Measurements from ENCODE around the gene CD81.

CD81 gene

DNA sequence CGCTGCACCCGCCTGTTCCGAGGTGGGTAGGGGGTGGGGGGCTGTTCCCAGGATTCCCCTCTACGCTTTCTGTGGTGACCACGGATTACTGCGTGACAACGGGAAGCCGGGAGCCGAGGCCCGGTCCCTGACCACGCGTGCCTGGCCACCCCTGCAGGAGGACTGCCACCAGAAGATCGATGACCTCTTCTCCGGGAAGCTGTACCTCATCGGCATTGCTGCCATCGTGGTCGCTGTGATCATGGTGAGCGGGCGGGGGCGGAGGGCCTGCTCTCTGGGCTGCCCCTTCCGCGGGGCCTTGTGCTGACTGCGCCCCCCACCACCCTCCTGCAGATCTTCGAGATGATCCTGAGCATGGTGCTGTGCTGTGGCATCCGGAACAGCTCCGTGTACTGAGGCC lies 19.4 kb downstream of the CD81 start:
- H3K27ac Mint-ChIP-seq = no peak overlapping the region
- H3K4me3 Mint-ChIP-seq = no peak overlapping the region
- DNase-seq = no peak
- peaks cover 6% of the 10 kb centered on the region for H3K4me1 Mint-ChIP-seq (ENCODE audit: low read depth)
- no peaks in the 10 kb centered on the region for H3K9me3 Mint-ChIP-seq
- peaks cover 53% of the 10 kb centered on the region for H3K36me3 Mint-ChIP-seq (ENCODE audit: low read depth)
- H3K27me3 Mint-ChIP-seq = no peaks in the 10 kb centered on the region

DNA sequence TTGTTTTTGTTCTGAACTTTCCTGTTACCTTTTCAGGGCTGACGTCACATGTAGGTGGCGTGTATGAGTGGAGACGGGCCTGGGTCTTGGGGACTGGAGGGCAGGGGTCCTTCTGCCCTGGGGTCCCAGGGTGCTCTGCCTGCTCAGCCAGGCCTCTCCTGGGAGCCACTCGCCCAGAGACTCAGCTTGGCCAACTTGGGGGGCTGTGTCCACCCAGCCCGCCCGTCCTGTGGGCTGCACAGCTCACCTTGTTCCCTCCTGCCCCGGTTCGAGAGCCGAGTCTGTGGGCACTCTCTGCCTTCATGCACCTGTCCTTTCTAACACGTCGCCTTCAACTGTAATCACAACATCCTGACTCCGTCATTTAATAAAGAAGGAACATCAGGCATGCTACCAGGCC lies 19.9 kb downstream of the CD81 start:
- Mint-ChIP-seq H3K4me3 (no peak overlapping the region), H3K27me3 (no peaks in the 10 kb centered on the region), H3K27ac (peak overlapping the region; percentile 17), H3K9me3 (no peaks in the 10 kb centered on the region), H3K36me3 (ENCODE audit: low read depth) (peaks cover 53% of the 10 kb centered on the region), H3K4me1 (ENCODE audit: low read depth) (peaks cover 11% of the 10 kb centered on the region)
- no peak for DNase-seq

DNA sequence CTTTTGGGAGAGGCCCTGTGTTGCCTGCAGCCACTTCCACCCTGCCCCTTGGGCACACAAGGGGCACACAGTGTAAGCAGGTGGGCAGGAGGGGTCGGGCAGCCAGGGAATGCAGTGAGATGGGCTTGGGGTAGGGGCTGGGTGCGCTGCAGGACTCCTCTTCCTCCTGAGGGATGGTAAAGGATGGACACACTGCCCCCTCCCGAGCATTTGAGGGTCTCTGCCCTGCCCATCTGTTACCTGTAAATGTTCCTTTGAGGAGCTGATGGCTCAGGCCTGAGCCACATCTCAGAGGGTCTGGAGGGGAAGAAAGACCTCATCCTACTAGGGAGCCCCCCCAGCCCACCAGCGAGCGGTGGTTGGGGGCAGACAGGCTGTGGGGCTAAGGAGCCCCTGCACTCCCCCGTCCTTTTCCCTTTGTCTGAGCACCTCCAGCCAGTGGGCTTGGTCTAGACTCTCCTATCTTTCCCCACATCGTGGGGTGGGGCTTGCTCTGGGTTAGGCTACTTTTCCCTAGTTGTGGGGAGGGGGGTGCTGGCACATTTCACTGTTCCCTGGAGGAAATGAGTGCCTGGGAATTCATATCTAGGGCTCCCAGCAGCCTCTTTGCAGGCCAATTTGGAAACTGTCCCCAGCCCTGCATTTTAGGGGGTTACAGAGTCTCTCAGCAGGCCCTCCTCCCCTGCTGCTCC lies 21.7 kb downstream of the CD81 start:
- no peaks in the 10 kb centered on the region for H3K27me3 Mint-ChIP-seq
- no peak for DNase-seq
- no peaks in the 10 kb centered on the region for H3K9me3 Mint-ChIP-seq
- H3K27ac Mint-ChIP-seq = peak overlapping the region; percentile 90
- peaks cover 19% of the 10 kb centered on the region for H3K4me1 Mint-ChIP-seq (ENCODE audit: low read depth)
- H3K36me3 Mint-ChIP-seq (ENCODE audit: low read depth) = peaks cover 61% of the 10 kb centered on the region
- H3K4me3 Mint-ChIP-seq = peak overlapping the region; percentile 91

DNA sequence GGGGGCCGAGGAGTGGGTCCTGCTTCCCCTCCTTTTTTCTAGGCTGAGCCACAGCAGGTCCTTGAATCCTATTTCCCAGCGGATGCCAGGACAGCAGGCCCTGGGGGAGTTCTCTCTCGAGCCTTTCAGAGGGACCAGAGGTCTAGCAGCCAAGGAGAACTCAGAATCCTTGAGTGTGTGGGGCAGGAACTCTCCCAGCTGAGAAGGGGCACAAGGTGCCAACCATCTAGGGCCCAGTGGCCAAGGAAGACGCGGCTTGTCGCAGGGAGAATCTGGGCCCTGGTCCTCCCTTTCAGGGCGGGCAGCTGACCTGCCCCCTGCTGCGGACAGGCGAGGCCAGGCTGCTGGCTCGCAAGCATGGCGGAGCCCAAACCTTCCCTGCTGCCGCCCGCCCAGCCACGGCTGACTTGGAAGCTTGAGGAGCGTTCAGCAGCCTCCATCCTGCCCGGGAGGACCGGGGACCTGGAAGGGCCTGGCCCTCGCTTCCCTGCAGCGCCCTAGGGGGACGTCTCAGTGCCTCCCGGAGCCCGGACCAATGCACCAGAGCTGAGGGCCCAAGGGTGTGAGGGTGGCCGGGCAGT lies 22.5 kb downstream of the CD81 start:
- H3K27ac Mint-ChIP-seq = peak overlapping the region; percentile 90

DNA sequence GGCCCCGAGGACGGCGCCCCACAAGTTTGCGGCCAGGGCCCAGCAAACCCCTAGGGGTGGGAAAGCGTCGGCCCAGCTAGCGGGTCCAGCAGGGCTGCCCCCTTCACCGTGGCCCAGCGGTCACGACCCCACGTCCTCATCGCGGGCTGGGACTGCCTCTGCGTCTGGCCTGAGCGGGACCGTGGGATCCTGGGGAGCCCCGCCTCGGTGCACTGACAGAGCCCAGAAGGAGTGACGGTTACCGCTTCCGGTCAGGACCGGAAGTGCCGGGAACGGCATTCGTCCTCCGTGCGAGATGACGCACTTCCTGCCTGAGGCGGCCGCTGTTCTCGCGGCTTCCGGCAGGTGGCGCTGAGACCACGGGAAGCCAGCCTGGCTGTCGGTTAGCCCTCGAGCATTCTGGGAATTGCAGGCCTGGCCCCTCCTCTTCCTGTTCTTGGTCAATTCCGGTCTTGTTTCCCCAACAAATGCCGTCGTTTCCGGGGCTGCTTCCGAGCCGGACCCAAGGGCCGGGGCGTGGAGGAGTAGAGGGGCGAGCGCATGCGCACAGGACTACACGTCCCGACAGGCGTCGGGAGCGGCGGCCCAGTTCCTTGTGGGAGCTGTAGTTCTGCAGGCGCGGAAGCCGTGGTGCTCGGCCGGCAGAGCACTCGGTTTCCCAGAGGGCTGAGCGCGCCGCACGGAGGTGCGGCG lies 23.1 kb downstream of the CD81 start, which contains the start of gene TSSC4:
TSSC4 (plus strand) TSS at position 682 of the 693 bp plus-strand sequence. CDS start 1,884 bp downstream, outside the sequence.
- H3K27me3 Mint-ChIP-seq = no peaks in the 10 kb centered on the region
- H3K9me3 Mint-ChIP-seq = no peaks in the 10 kb centered on the region
- peaks cover 62% of the 10 kb centered on the region for H3K36me3 Mint-ChIP-seq (ENCODE audit: low read depth)
- H3K4me3 Mint-ChIP-seq = peak within 1 kb of the TSS; percentile 91
- DNase-seq = peak; percentile 100
- H3K27ac Mint-ChIP-seq = peak within 1 kb of the TSS; percentile 90
- peaks cover 22% of the 10 kb centered on the region for H3K4me1 Mint-ChIP-seq (ENCODE audit: low read depth)

More for the DNA sequence above, 22.5 kb downstream of the CD81 start:
- no peak for DNase-seq
- no peaks in the 10 kb centered on the region for H3K27me3 Mint-ChIP-seq
- peak overlapping the region; percentile 91 for H3K4me3 Mint-ChIP-seq
- H3K9me3 Mint-ChIP-seq = no peaks in the 10 kb centered on the region
- H3K36me3 Mint-ChIP-seq (ENCODE audit: low read depth) = peaks cover 63% of the 10 kb centered on the region
- H3K4me1 Mint-ChIP-seq (ENCODE audit: low read depth) = peaks cover 21% of the 10 kb centered on the region

DNA sequence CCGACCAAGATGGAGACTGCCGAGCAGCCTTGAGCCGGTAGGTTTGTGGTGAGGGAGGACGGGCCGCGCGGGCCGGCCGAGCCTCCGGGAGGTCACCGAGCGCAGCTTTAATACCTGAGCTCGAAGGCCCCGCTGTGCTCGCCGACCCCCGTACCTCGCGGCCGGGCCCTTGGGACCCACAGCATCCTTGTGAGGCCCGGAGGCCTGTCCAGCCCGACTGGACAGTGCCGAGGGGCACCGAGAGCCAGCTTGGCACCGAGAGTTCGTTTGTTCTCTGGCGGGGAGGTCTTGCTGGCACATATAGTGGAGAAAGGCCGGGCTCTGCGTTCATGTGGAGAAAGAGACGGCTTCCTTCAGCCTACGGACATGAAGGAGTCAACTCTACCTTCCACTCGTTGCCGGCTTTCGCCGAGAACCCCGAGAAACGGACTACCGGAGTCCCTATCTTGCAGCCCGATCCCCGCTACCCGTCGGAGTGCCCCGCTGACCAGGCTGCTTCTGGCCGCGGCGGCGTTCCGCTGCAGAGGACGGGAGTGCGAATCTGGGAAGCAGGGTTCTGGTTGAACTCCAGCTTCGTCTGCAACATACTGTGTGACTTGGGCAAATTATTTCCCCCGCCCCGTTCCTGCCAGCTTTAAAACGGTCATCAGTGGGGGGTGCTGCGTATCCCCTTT lies 23.8 kb downstream of the CD81 start:
- H3K4me1 Mint-ChIP-seq (ENCODE audit: low read depth) = peaks cover 22% of the 10 kb centered on the region
- peaks cover 62% of the 10 kb centered on the region for H3K36me3 Mint-ChIP-seq (ENCODE audit: low read depth)
- H3K9me3 Mint-ChIP-seq = no peaks in the 10 kb centered on the region
- peak overlapping the region; percentile 90 for H3K27ac Mint-ChIP-seq
- no peak for DNase-seq
- H3K4me3 Mint-ChIP-seq = peak overlapping the region; percentile 91
- H3K27me3 Mint-ChIP-seq = no peaks in the 10 kb centered on the region

DNA sequence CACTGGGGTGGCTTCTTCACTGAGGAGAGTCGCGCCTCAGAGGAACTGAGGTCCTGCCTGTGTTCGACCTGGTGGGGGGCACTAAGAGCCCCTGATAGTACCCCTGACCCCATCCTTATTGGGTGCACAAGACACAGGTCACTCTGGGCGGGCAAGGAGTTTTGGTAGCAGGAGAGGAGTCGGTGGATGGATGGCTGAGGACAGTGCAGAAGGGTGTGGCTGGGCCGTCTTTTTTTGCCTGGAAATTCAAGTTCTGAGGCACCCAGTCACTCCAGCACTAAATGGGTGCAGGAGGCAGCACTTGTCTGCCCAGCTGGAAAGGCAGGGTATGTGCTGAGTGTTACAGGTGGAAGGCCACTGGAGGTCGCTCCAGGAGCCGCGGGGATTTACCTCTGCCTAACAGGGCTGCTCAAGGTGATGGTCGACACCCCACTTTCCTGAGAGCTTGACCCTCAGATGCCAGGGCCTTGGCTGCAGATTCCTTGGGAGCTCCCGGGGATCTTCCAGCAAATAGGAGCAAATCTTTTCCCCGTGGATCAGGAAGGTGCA lies 24.4 kb downstream of the CD81 start:
- H3K36me3 Mint-ChIP-seq (ENCODE audit: low read depth) = peaks cover 59% of the 10 kb centered on the region
- DNase-seq = no peak
- no peaks in the 10 kb centered on the region for H3K9me3 Mint-ChIP-seq
- H3K27me3 Mint-ChIP-seq = no peaks in the 10 kb centered on the region
- H3K27ac Mint-ChIP-seq = peak overlapping the region; percentile 90
- peaks cover 22% of the 10 kb centered on the region for H3K4me1 Mint-ChIP-seq (ENCODE audit: low read depth)
- peak overlapping the region; percentile 91 for H3K4me3 Mint-ChIP-seq

DNA sequence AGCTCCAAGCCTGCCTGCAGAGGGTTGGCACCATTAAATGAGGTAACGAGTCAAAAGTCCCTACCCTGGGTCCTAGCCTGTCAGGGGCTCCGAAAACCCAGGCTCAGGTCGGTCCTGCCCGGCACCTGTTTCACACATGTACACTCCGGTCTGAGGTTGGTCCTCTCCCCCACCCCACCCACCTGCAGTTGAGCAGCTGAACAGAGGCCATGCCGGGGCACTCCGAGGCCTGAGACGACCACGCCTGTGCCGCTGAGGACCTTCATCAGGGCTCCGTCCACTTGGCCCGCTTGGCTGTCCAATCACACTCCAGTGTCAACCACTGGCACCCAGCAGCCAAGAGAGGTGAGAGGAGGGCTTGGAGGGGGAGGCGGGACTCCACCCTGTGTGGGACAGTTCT lies 25.0 kb downstream of the CD81 start:
- H3K4me3 Mint-ChIP-seq = peak overlapping the region; percentile 91
- peaks cover 22% of the 10 kb centered on the region for H3K4me1 Mint-ChIP-seq (ENCODE audit: low read depth)
- peak overlapping the region; percentile 90 for H3K27ac Mint-ChIP-seq
- no peak for DNase-seq
- no peaks in the 10 kb centered on the region for H3K27me3 Mint-ChIP-seq
- no peaks in the 10 kb centered on the region for H3K9me3 Mint-ChIP-seq
- H3K36me3 Mint-ChIP-seq (ENCODE audit: low read depth) = peaks cover 54% of the 10 kb centered on the region

DNA sequence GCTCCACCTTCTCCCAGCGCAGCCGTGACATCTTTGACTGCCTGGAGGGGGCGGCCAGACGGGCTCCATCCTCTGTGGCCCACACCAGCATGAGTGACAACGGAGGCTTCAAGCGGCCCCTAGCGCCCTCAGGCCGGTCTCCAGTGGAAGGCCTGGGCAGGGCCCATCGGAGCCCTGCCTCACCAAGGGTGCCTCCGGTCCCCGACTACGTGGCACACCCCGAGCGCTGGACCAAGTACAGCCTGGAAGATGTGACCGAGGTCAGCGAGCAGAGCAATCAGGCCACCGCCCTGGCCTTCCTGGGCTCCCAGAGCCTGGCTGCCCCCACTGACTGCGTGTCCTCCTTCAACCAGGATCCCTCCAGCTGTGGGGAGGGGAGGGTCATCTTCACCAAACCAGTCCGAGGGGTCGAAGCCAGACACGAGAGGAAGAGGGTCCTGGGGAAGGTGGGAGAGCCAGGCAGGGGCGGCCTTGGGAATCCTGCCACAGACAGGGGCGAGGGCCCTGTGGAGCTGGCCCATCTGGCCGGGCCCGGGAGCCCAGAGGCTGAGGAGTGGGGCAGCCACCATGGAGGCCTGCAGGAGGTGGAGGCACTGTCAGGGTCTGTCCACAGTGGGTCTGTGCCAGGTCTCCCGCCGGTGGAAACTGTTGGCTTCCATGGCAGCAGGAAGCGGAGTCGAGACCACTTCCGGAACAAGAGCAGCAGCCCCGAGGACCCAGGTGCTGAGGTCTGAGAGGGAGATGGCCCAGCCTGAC lies 26.0 kb downstream of the CD81 start:
- no peaks in the 10 kb centered on the region for H3K27me3 Mint-ChIP-seq
- peaks cover 22% of the 10 kb centered on the region for H3K4me1 Mint-ChIP-seq (ENCODE audit: low read depth)
- no peaks in the 10 kb centered on the region for H3K9me3 Mint-ChIP-seq
- H3K4me3 Mint-ChIP-seq = peak overlapping the region; percentile 91
- DNase-seq = no peak
- H3K36me3 Mint-ChIP-seq (ENCODE audit: low read depth) = peaks cover 45% of the 10 kb centered on the region
- peak overlapping the region; percentile 90 for H3K27ac Mint-ChIP-seq

DNA sequence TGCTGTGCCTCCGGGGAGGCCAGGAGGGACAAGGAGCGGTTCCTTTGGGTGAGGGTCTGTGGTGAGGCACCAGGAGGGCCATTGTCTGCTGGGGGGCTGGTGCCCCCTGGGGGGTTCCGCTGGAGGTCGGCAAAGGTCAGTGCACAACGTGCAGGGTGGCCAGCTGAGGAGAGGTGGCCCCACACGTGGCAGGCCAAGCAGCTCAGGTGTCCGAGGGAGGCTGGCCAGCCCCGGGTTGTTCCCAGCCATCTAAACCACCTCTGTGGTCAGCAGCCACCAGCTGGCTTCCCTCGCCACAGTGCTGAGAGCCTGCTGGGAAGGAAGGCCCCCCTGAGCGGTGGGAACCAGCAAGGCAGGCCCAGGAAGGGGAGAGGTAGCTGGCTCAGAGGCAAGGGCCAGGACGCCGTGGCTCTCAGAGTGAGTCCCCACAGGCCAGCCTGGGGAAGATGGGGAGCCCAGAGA lies 27.7 kb downstream of the CD81 start:
- Mint-ChIP-seq H3K4me1 (ENCODE audit: low read depth) (peaks cover 18% of the 10 kb centered on the region), H3K27me3 (no peaks in the 10 kb centered on the region), H3K9me3 (no peaks in the 10 kb centered on the region), H3K27ac (peak overlapping the region; percentile 33), H3K4me3 (no peak overlapping the region), H3K36me3 (ENCODE audit: low read depth) (peaks cover 39% of the 10 kb centered on the region)
- no peak for DNase-seq

DNA sequence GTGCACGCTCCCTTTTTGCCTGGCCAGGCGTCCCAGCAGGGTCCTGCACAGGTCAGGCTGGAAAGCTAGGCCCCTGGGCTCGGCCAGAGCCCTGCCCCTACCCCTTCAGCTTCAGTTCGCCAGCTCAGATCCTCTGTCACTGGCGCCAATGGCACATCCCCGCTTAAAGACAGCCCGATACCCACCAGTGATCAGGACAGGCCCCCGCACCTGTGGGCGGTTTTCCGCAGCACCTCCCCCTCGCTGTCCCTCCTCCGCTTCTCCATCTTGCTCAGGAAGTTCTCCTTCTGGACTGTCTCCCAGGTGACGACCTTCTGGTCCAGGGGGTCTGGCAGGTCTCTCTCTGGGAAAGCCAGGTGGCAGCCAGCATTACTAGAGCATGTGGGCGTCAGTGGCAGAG lies 29.3 kb downstream of the CD81 start:
- H3K4me1 Mint-ChIP-seq (ENCODE audit: low read depth) = peaks cover 16% of the 10 kb centered on the region
- H3K36me3 Mint-ChIP-seq (ENCODE audit: low read depth) = peaks cover 29% of the 10 kb centered on the region
- H3K27me3 Mint-ChIP-seq = no peaks in the 10 kb centered on the region
- no peak overlapping the region for H3K4me3 Mint-ChIP-seq
- DNase-seq = no peak
- no peaks in the 10 kb centered on the region for H3K9me3 Mint-ChIP-seq
- H3K27ac Mint-ChIP-seq = peak overlapping the region; percentile 67

DNA sequence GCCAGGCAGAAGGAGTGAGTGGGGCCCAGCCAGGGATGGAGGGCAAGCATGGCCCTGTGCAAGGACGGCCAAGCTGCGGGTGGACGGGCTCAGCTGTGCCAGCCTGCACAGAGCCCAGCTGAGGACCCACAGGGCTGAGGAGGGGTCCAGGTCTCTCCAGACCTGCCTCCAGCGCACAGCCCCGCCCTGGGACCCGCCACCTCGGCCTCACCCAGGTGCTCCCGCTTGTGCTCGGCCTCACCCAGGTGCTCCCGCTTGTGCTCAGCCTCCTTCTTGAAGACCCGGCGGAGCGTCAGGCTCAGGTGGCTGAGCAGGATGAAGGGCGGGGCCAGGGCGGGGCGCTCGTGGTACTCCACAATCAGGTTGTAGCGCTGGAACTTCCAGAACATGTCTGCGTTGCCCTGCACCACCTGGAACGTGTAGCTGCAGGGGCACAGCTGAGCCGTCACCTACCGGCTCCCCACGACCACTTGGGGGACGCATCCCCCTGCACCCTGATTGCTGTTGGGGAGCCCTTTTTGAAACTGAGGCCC lies 29.8 kb downstream of the CD81 start:
- Mint-ChIP-seq H3K4me1 (ENCODE audit: low read depth) (peaks cover 11% of the 10 kb centered on the region), H3K9me3 (no peaks in the 10 kb centered on the region), H3K36me3 (ENCODE audit: low read depth) (peaks cover 25% of the 10 kb centered on the region), H3K4me3 (no peak overlapping the region), H3K27ac (peak overlapping the region; percentile 67), H3K27me3 (no peaks in the 10 kb centered on the region)
- no peak for DNase-seq

DNA sequence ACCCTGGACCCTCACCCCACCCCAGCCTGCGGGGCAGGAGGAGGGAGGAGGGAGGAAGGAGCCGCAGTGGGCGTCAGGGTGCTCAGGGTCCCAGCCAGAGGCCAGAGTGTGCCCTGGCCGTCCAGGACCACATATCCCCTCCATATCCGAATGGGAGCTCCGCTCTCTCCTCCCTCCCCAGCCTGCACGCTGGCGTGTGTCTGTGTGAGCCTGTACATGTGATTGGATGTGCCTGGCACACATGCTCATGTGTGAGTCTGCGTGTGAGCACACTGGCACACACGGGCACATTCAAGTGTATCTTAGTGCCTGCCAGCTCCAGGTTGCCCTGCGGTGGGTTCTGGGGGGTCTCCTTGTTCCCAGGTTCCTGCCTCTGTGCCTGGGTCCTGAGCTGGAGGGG lies 31.6 kb downstream of the CD81 start:
- peaks cover 3% of the 10 kb centered on the region for H3K4me1 Mint-ChIP-seq (ENCODE audit: low read depth)
- H3K9me3 Mint-ChIP-seq = no peaks in the 10 kb centered on the region
- H3K27ac Mint-ChIP-seq = no peak overlapping the region
- no peak overlapping the region for H3K4me3 Mint-ChIP-seq
- H3K36me3 Mint-ChIP-seq (ENCODE audit: low read depth) = peaks cover 10% of the 10 kb centered on the region
- no peak for DNase-seq
- no peaks in the 10 kb centered on the region for H3K27me3 Mint-ChIP-seq

All from activated T-cell treated with anti-CD3 and anti-CD28 coated beads, Interleukin-2, amount 50 U/mL, for 24 hours (primary cell).